Mucosa of stomach (tissue), 1 donor: ENCODE data around the gene LRRC32.
"Not testable (repeated sequence)": the region's sequence is repeated elsewhere in the genome, so short reads cannot be mapped to it uniquely, and the experiment has no call there.

Experiments
- H3K27me3 ChIP-seq: one replicate; pipeline ENCODE4 v1.7.0; 2013; ENCODE audit warnings: mild to moderate bottlenecking, low read length; ENCODE audit not compliant: control insufficient read depth, insufficient read depth
- H3K36me3 ChIP-seq: one replicate; pipeline ENCODE4 v1.7.0; 2013; ENCODE audit warnings: low read length; ENCODE audit not compliant: control insufficient read depth, insufficient read depth
- H3K4me1 ChIP-seq: one replicate; pipeline ENCODE4 v1.7.0; 2013; ENCODE audit warnings: mild to moderate bottlenecking, low read length; ENCODE audit not compliant: control insufficient read depth, insufficient read depth
- H3K4me3 ChIP-seq: one replicate; pipeline ENCODE4 v1.7.0; 2013; ENCODE audit warnings: low read length
- H3K9ac ChIP-seq: one replicate; pipeline ENCODE4 v1.7.0; 2013; ENCODE audit warnings: mild to moderate bottlenecking, low read length, moderate library complexity
- H3K9me3 ChIP-seq: one replicate; pipeline ENCODE4 v1.7.0; 2013; ENCODE audit warnings: mild to moderate bottlenecking, low read length, moderate library complexity; ENCODE audit not compliant: control insufficient read depth
- donor health status: Pancreatic carcinoma.

LRRC32 gene

DNA sequence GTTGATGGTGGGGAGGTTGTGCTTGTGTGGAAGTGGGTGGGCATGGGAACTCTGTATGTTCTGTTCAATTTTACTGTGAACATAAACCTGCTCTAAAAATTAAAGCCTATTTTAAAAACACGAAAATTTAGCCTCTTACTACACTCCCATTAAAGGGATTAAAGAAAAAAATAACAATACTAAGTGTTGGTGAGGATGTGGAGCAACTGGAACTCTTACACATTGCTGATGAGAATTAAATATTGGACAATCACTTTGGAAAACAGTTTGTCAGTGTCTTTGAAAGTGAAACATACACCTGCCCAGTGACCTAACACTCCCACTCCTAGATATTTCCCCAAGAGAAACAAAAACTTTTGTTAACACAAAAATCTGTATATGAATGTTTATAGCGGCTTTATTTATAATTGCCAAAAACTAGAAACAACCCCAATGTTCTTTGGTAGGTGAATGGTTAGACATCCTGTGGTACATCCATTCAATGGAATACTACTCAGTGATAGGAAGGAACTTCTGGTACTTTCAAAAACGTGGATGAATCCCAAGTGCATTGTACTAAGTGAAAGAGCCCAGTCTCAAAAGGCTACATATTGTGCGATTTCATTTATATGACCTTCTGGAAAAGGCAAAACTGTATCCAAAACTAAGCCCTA is 23.5 kb downstream of the LRRC32 start:
- Histone ChIP-seq H3K4me3 (no peak overlapping the region), H3K4me1 (no peaks in the 10 kb centered on the region), H3K9ac (no peak overlapping the region), H3K36me3 (no peaks in the 10 kb centered on the region), H3K27me3 (no peaks in the 10 kb centered on the region), H3K9me3 (no peaks in the 10 kb centered on the region)

DNA sequence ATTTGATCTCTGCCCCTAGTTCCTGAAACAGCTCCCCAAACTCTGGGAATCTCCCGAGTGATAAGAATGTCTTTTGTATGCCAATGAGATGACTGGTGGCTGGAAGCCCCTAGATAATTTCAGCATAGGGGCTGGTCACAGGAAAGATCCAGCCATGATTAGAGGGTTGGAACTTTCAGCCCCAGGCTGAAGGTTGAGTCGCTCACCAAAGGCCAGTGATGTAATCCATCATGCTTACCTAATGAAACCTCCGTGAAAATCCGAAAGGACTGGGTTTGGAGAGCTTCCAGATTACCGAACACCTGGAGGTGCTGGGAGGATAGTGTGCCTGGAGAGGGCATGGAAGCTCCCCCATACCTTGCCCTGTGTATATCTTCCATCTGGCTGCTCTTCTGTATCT is 26.0 kb downstream of the LRRC32 start:
- Histone ChIP-seq H3K9me3 (no peaks in the 10 kb centered on the region), H3K9ac (no peak overlapping the region), H3K36me3 (no peaks in the 10 kb centered on the region), H3K4me3 (no peak overlapping the region), H3K27me3 (no peaks in the 10 kb centered on the region), H3K4me1 (no peaks in the 10 kb centered on the region)

DNA sequence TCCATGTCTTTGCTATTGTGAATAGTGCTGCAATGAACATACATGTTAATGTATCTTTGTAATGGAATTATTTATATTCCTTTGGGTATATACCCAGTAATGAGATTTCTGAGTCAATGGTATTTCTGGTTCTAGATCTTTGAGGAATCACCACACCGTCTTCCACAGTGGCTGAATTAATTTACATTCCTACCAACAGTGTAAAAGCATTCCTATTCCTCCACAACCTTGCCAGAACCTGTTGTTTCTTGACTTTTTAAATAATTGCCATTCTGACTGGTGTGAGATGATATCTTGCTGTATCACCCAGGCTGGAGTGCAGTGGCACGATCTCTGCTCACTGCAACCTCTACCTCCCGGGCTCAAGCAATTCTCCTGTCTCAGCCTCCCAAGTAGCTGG is 26.8 kb downstream of the LRRC32 start:
- H3K27me3 ChIP-seq, H3K9me3 ChIP-seq, H3K36me3 ChIP-seq, H3K4me3 ChIP-seq, H3K4me1 ChIP-seq, H3K9ac ChIP-seq: not testable (repeated sequence)

- H3K9me3 ChIP-seq = no peaks in the 10 kb centered on the region
- no peak overlapping the region for H3K4me3 ChIP-seq
- H3K9ac ChIP-seq = no peak overlapping the region
- no peaks in the 10 kb centered on the region for H3K4me1 ChIP-seq
- H3K27me3 ChIP-seq = no peaks in the 10 kb centered on the region
- no peaks in the 10 kb centered on the region for H3K36me3 ChIP-seq
Observed at GRCh38 chr11:76642341-76642740, 28.2 kb downstream of the LRRC32 start.

DNA sequence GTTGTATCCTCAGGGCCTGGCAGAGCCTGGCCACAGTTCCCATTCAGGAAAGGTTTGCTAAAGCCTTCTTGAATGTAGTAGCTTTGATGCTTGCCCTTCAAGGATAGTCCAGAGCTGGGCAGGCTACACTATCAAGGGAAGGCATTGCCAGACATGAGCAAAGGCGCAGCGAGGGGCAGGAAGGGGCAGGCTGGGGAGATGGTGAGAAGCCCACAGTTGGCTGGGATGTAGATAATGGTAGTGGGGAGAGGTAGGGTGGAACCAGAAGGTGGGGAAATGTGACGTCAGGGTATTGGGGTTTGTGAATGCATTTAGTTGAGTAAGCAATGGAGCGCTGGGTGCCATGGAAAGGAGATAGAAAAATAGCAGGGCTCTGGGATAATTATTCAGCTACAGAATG is 28.6 kb downstream of the LRRC32 start:
- Histone ChIP-seq H3K27me3 (no peaks in the 10 kb centered on the region), H3K36me3 (no peaks in the 10 kb centered on the region), H3K4me3 (no peak overlapping the region), H3K9ac (no peak overlapping the region), H3K4me1 (no peaks in the 10 kb centered on the region), H3K9me3 (no peaks in the 10 kb centered on the region)

GRCh38 chr11:76640501-76640900 is 30.0 kb downstream of the LRRC32 start:
- no peaks in the 10 kb centered on the region for H3K36me3 ChIP-seq
- no peaks in the 10 kb centered on the region for H3K27me3 ChIP-seq
- H3K4me3 ChIP-seq = no peak overlapping the region
- no peaks in the 10 kb centered on the region for H3K9me3 ChIP-seq
- H3K9ac ChIP-seq = no peak overlapping the region
- no peaks in the 10 kb centered on the region for H3K4me1 ChIP-seq

- H3K36me3 ChIP-seq = no peaks in the 10 kb centered on the region
Observed at GRCh38 chr11:76639621-76640020, 30.9 kb downstream of the LRRC32 start.

GRCh38 chr11:76638270-76639197 is 32.0 kb downstream of the LRRC32 start:
- H3K9me3 ChIP-seq = no peaks in the 10 kb centered on the region
- H3K4me3 ChIP-seq = no peak overlapping the region
- no peaks in the 10 kb centered on the region for H3K36me3 ChIP-seq
- H3K9ac ChIP-seq = no peak overlapping the region
- no peaks in the 10 kb centered on the region for H3K4me1 ChIP-seq
- no peaks in the 10 kb centered on the region for H3K27me3 ChIP-seq

More at GRCh38 chr11:76639621-76640020, 30.9 kb downstream of the LRRC32 start:
- Histone ChIP-seq H3K27me3 (no peaks in the 10 kb centered on the region), H3K4me3 (no peak overlapping the region), H3K9me3 (no peaks in the 10 kb centered on the region), H3K4me1 (no peaks in the 10 kb centered on the region), H3K9ac (no peak overlapping the region)

DNA sequence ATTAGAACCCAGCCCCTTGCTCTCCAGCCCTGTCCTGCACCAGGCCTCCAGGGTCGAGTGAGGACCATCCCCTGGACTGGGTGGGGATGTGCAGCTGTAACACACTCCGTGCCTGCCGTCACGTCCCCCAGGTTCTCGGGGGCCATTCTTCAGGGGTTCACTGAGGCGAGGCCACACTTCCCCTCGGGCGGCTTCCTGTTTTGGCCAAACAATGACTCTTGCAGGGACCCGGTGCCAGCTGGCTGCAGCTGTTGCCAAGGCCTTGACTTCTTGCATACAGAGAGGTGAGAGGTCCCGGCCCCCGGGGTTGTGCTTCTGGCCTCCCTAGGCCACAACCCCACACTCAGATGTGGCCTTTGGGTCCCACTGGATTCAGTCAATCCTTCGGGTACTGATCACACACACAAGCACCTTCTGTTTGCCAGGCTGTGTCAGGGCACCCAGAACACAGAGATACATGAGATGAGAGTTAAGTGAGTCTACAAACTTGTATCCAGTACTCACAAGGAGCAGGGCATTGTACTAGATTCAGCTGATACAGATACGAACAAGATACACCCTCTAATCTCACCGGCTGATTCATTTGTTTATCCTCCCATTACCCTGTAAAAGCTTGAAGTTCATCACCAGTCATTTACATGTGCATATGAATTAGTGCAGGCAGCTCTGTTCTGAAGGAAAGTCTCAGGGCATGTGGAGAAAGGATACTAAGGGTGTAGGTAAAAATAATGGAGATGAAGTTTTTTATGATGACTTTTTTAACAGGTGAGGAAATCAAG is 32.9 kb downstream of the LRRC32 start:
- H3K4me1 ChIP-seq = no peaks in the 10 kb centered on the region
- no peaks in the 10 kb centered on the region for H3K9me3 ChIP-seq
- H3K36me3 ChIP-seq = no peaks in the 10 kb centered on the region
- H3K27me3 ChIP-seq = no peaks in the 10 kb centered on the region
- no peak overlapping the region for H3K9ac ChIP-seq
- no peak overlapping the region for H3K4me3 ChIP-seq

DNA sequence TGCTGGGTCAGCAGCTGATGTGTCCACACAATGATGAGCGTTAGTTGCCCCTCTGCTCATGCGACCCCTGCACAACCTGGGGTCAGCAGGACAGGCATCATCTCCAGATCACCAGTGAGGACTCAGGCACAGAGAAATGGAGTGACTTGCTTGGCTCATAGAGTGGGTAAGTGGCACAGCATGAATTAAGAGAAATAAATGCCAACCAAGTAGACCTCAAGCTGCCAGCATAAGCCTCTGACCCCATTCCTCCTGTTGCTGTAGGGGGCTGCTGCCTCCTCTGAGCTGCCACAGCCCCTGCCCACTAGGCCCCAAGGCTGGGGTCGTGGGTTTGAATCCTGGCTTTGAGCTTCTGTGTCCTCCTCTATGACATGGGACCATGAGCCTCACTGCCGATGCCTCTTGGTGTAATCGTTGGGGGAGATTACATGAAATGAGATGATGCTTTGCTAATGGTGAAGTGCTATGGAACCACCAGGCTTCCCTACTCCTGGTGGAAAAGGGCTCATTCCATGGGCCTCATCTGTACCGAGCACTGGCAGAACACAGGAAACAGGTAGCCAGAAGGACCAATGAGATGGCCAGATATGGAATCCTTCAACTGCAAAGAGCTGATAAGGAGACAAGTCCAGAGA is 33.6 kb downstream of the LRRC32 start:
- no peaks in the 10 kb centered on the region for H3K9me3 ChIP-seq
- H3K4me1 ChIP-seq = no peaks in the 10 kb centered on the region
- H3K4me3 ChIP-seq = no peak overlapping the region
- H3K27me3 ChIP-seq = no peaks in the 10 kb centered on the region
- H3K9ac ChIP-seq = no peak overlapping the region
- no peaks in the 10 kb centered on the region for H3K36me3 ChIP-seq

GRCh38 chr11:76635991-76636738 is 34.4 kb downstream of the LRRC32 start:
- Histone ChIP-seq H3K9me3 (no peaks in the 10 kb centered on the region), H3K27me3 (no peaks in the 10 kb centered on the region), H3K36me3 (no peaks in the 10 kb centered on the region), H3K4me3 (no peak overlapping the region), H3K9ac (no peak overlapping the region), H3K4me1 (no peaks in the 10 kb centered on the region)
